ENCODE results near the gene CCDC9.
A peak's percentile ranks its signal among the peaks of the same experiment; 100 is the strongest.
"Not testable (repeated sequence)": the region's sequence is repeated elsewhere in the genome, so short reads cannot be mapped to it uniquely, and the experiment has no call there.

Gene CCDC9

DNA sequence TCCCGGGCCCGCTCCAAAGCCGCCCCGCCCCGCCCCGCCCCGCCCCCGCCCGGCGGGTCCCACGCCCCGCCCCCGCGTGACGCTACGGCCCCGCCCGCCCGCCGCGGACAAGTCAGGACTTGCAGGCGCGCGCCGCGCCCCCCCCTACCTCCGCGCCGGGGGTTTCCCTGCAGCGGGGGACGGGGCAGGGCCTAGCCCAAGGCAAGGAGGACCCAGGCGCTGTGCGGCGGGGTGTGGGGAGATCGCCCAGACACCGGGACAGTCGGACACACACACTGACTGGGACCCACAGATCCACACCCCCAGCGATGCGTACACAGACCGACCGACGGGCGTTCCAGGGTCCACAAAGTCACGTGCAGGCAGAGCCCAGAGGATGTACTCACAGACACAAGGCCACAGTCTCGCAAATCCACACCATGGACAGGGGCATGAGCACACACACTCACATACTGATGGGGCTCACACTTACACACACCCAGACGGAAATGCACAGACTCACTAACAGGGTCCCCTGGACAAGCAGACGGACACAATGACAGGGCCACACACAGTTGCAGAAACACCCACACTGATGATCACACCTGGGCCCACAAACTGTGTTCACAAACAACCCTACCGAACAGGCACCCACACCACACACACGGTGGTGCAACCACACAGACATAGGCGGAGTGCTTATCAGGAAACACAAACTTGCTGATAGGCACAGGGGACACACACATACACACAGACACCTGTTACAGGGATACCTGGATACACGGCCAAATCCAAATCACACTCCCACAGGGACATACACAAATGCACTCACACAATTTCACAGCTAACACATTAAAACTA lies 24.9 kb upstream of the CCDC9 start:
- DNase-seq (ENCODE audit: extremely low read depth in 1 of 2, low read depth in 1 of 2) = peak; percentile 73 to 94

DNA sequence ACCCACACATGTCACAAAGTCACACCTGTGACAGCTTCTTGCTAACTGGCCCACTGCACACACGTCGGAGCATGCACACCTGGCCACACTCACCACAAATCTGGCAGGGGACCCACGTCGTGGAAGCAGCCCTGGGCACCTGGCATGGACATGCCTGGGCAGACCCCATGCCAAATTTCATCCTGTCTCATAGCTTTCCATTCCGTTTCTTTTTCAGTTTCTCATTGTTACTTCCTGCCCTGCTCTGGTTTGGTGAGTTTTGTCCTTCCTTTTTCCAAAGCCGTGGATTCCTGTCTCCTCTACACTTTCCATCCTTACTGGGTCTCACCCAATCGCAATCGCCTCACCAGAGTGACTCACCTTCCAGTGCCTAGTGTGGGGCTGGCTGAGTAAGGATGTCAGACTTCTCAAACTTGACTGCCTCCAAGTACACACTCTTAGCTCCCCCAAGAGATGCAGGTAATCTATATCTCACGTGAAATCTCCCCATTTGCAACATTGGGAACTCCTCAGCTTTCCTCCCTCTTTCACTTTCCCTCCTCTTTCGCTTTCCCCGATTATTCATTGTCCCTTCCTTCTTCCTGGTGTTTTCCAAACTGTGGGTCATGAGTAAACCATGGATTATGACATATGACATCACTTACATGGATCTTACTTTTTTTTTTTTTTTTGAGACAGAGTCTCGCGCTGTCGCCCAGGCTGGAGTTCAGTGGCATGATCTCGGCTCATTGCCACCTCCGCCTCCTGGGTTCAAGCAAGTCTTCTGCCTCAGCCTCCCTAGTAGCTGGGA lies 23.7 kb upstream of the CCDC9 start:
- DNase-seq (ENCODE audit: extremely low read depth in 1 of 2, low read depth in 1 of 2) = no peak

DNA sequence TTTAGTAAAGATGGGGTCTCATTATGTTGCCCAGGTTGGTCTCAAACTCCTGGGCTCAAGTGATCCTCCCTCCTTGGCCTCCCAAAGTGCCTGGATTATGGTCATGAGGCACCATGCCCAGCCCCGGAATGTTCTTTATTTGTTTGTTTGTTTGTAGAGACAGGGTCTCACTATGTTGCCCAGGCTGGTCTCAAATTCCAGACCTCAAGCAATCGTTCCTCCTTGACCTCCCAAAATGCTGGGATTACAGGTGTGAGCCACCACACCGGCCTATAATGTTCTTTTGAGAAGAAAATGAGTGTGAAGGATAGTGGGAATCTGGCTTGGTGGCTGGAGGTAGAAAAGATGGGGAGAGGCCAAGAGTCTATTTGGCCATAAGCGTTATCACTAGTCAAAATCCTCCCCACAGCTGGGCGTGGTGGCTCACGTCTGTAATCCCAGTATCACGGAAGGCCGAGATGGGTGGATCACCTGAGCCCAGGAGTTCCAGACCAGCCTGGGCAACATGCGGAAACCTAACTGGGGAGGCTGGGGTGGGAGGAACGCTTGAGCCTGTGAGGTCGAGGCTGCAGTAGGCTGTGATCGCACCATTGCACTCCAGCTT lies 20.2 kb upstream of the CCDC9 start:
- DNase-seq (ENCODE audit: extremely low read depth in 1 of 2, low read depth in 1 of 2) = no peak

- no peak for DNase-seq (ENCODE audit: extremely low read depth in 1 of 2, low read depth in 1 of 2)
Observed at GRCh38 chr19:47239152-47239551, 17.2 kb upstream of the CCDC9 start.

- peak in 1 of 2 donors; percentile 42 for DNase-seq (ENCODE audit: extremely low read depth in 1 of 2, low read depth in 1 of 2)
Observed at GRCh38 chr19:47239610-47240296, 16.6 kb upstream of the CCDC9 start.

- DNase-seq (ENCODE audit: extremely low read depth in 1 of 2, low read depth in 1 of 2) = no peak
Observed at GRCh38 chr19:47240556-47240955, 15.8 kb upstream of the CCDC9 start.

DNA sequence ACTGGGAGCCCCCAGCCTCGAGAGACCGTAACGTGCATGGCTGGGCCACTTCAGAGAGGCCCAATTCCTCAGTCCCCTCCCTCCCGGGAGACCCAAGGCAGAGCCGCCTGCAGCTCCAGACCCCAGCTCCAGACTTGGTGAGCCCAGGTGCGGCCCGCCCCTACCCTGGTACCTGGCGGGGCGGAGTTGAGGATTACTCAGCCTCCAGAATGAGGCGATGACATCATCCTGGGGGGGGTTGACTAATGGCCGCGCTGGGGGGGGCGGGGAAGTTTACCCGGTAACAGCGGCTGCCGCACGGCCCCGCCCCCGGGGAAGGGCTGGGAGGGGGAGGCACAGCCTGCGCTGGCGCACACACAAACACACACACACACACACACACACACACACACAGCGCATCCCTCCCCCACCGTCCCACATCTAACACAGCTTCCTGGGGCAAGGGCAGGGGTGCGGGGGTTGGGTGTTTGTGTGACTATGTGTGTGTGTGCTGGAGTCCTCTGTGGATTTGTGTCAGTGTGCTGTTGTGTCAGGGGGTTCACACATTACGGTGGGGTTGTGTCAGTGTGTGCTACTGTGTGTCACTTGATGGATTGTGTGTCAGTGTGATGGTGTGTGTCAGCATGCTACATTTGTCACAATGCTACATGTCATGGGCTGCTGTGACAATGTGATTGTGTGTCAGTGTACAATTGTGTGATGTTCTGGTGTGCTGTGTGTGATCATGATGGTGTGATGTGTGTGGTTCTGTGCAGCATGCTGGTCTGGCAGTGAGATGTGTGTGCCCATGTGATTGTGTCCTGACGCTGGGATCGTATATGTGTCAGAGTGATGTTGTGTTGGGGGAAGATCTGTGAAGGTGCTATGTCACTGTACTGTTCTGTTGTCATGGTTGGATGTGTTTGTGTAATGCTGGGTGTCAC lies 15.1 kb upstream of the CCDC9 start:
- DNase-seq (ENCODE audit: extremely low read depth in 1 of 2, low read depth in 1 of 2) = peak; percentile 80 to 81

DNA sequence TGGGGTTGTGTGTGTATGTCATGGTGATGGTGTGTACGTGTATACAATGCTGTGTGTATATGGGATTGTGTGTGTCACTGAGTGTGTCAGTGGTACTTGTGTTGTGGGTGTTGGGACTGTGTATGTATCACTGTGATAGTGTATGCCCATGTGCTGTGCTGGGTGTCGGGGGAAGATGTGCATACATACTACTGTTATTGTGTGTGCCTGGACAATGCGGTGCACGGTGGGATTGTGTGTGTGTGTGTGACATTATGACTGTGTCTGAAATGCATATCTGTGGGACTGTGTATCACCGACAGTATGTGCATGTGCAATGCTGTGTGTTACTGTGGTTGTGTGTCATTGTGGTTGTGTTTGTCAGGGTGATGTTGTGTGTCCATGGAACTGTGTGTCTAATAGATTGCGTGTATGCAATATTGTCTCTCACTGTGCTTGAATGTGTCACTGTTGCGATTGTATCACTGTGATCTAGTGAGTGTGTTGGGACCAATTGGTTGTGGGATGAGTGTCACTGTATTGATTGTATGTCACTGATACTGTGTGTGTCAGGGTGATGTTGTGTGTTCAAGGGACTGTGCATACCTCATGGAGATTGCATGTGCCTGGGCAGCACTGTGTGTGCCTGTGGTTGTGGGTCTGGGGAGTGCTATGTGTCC lies 14.3 kb upstream of the CCDC9 start:
- no peak for DNase-seq (ENCODE audit: extremely low read depth in 1 of 2, low read depth in 1 of 2)

- no peak for DNase-seq (ENCODE audit: extremely low read depth in 1 of 2, low read depth in 1 of 2)
Observed at GRCh38 chr19:47243364-47243775, 13.0 kb upstream of the CCDC9 start.

DNA sequence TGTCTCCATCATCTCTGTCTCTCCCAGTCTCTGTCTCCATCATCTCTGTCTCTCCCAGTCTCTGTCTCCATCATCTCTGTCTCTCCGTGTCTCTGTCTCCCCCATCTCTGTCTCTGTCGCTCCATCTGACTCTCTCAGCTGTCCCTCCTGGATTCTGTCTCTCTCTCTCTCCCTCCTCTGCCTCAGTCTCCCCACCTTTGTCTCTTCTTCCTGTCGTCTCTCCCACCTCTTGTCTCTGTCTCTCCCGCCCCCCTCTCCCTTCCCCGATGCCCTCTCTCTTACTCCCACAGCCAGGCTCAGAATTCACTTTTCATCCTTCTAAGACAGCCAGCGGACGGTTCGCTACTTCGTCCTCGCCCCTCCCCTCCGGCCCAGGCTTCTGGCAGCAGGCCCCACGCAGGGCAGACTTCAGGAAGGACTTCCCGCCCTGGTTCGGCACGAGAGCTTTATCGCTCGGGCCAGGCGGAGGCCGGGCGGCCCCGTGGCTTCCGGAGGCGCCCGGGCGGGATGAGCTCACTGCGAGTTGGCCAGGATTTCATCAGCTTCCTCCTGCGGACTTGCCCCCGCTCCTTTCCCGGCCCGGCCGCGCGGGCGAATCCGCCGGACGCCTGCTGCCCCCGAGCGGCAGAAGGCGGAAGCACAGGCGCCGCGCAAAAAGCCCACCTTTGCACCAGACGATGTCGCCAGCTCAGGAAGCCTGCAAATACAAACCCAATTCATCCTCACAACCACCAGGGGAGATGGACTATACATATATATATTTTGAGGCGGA lies 12.4 kb upstream of the CCDC9 start:
- DNase-seq (ENCODE audit: extremely low read depth in 1 of 2, low read depth in 1 of 2) = peak; percentile 65 to 75

- DNase-seq (ENCODE audit: extremely low read depth in 1 of 2, low read depth in 1 of 2) = peak in 1 of 2 donors; percentile 70
Observed at GRCh38 chr19:47247308-47247990, 8.9 kb upstream of the CCDC9 start.

DNA sequence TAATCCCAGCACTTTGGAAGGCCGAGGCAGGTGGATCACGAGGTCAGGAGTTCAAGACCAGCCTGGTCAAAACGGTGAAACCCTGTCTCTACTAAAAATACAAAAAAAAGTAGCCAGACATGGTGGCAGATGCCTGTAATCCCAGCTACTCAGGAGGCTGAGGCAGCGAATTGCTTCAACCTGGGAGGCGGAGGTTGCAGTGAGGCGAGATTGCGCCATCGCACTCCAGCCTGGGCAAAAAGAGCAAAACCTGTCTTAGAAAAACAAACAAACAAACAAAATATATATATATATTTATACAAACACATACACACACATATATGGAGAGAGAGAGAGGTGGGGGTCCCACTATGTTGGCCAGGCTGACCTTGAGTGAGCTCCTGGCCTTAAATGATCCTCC lies 3.3 kb upstream of the CCDC9 start:
- not testable (repeated sequence) for DNase-seq (ENCODE audit: extremely low read depth in 1 of 2, low read depth in 1 of 2)

- DNase-seq (ENCODE audit: extremely low read depth in 1 of 2, low read depth in 1 of 2) = no peak
Observed at GRCh38 chr19:47253467-47253881, 2.9 kb upstream of the CCDC9 start.

GRCh38 chr19:47253970-47254369 lies 2.4 kb upstream of the CCDC9 start:
- DNase-seq (ENCODE audit: extremely low read depth in 1 of 2, low read depth in 1 of 2) = no peak

- DNase-seq (ENCODE audit: extremely low read depth in 1 of 2, low read depth in 1 of 2) = peak; percentile 95 to 99
Observed at GRCh38 chr19:47256693-47257410, 527 bp downstream of the CCDC9 start.

DNA sequence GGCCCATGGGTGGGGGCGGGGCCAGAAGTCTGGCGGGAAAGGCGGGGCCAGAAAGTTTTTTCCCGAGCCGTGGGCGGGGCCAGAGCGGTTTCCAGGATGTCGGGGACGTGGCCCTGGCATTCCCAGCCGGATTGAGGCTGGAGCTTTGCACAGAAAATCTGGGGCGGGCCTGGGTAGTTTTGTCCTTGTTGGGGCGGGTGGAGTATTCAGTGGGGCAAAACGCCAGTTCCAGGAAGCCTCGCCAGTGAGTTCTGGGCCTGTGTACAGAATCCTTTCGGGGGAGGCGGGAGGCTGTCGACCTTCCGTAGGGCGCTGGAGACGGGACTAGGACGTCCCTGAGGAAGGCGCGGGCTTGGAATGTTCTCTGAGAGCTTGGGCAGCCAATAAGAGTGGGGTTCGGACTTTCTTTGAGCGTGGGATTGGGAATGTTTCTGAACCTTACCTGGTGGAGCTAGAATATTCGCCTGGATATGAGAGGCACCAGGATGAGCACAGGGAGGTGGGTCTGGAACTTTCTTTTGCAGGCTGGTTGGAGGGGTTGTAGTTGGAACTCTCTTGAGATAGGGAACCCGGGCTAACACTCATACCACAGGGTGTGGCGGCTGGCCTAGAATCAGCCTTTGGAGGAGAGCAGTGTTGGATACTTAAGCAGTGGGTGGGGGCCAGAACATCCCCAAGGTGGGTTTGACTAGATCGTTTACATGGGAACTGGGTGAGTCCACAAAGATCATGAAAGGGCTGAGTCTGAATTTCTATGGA lies 1.3 kb downstream of the CCDC9 start:
- no peak for DNase-seq (ENCODE audit: extremely low read depth in 1 of 2, low read depth in 1 of 2)

DNA sequence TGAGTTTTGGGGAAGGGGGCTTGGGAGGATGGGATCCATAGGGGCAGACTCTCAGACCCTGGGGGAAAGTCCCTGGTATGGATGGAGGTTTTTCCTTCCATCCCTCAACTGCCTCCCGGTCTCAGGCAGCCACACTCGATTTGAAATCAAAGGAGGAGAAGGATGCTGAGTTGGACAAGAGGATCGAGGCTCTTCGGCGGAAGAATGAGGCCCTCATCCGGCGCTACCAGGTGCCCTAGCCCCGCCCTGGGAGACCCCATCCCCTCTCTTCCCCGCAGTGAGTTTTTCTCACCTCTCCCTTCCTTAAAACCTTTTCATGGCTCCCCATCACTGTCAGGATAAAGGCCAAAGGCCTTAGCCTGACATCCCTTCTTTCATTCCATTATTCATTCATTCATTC lies 2.1 kb downstream of the CCDC9 start:
- DNase-seq (ENCODE audit: extremely low read depth in 1 of 2, low read depth in 1 of 2) = no peak

All from activated CD8-positive, alpha-beta memory T cell treated with anti-CD3 and anti-CD28 coated beads for 1 hour (primary cell).